ENCODE data around the gene IDI2.

The IDI2 gene

GRCh38 chr10:983971-984655 is 41.5 kb downstream of the IDI2 start:
- in situ Hi-C loops (cut with MboI; ENCODE audit: low sequenced_read_pairs), result no loop called here

GRCh38 chr10:983401-983800 is 42.3 kb downstream of the IDI2 start:
- in situ Hi-C loops (cut with MboI; ENCODE audit: low sequenced_read_pairs), result no loop called here

- in situ Hi-C loops (cut with MboI; ENCODE audit: low sequenced_read_pairs), result no loop called here
Observed at GRCh38 chr10:980468-981093, 45.1 kb downstream of the IDI2 start.

- in situ Hi-C loops (cut with MboI; ENCODE audit: low sequenced_read_pairs), result no loop called here
Observed at GRCh38 chr10:978826-979421, 46.7 kb downstream of the IDI2 start.

GRCh38 chr10:976316-976715 is 49.3 kb downstream of the IDI2 start:
- in situ Hi-C loops (cut with MboI; ENCODE audit: low sequenced_read_pairs), result no loop called here

- in situ Hi-C loops (cut with MboI; ENCODE audit: low sequenced_read_pairs), result no loop called here
Observed at GRCh38 chr10:974785-975074, 50.9 kb downstream of the IDI2 start.

- in situ Hi-C loops (cut with MboI; ENCODE audit: low sequenced_read_pairs), result no loop called here
Observed at GRCh38 chr10:974038-974784, 51.4 kb downstream of the IDI2 start.

- in situ Hi-C loops (cut with MboI; ENCODE audit: low sequenced_read_pairs), result no loop called here
Observed at GRCh38 chr10:972763-973162, 52.9 kb downstream of the IDI2 start.

- in situ Hi-C loops (cut with MboI; ENCODE audit: low sequenced_read_pairs), result no loop called here
Observed at GRCh38 chr10:971613-972012, 54.0 kb downstream of the IDI2 start.

- in situ Hi-C loops (cut with MboI; ENCODE audit: low sequenced_read_pairs), result no loop called here
Observed at GRCh38 chr10:971150-971542, 54.5 kb downstream of the IDI2 start.

GRCh38 chr10:970311-971149 is 55.1 kb downstream of the IDI2 start:
- in situ Hi-C loops (cut with MboI; ENCODE audit: low sequenced_read_pairs), result no loop called here

- in situ Hi-C loops (cut with MboI; ENCODE audit: low sequenced_read_pairs), result no loop called here
Observed at GRCh38 chr10:969473-970150, 56.0 kb downstream of the IDI2 start.
